DMS79 (cell line): Measurements from ENCODE around the gene SELENOW.

Experiments
- DNase-seq: peaks from one replicate; lab custom pipeline; 2025; lab: John Stamatoyannopoulos, UW

Gene SELENOW

DNA sequence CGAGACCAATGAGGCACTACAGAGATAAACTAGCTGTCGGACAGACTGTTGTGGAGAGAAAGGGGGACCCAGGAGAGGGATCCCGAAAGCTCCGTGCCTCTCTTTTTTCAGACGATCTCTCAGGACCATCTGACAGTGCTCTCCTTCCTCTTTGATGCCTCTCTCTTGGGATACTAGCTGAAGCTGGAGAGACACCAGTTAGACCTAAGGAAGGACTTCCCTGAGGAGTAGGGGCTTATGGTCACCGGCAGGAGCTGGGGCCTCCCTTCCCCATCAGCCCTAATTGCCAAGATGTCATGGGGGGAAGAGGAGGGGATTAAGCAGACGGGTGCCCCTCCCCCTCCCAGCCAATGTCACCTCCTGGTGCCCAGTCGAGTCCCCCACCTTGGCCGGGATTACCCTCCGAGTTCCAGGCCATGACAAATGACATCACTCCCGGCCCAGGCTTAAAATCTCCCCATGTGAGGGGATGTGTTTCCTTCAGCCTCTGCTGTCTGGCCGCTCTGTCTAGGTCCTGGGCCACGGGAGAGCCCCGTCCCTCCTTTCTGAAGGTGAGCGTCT is 43.0 kb downstream of the SELENOW start, which contains the start of gene CRX:
Gene CRX, plus strand, starts transcription at position 478 of the 561 bp plus-strand sequence. CDS start 12,507 bp downstream, outside the sequence.
- no peak for DNase-seq

DNA sequence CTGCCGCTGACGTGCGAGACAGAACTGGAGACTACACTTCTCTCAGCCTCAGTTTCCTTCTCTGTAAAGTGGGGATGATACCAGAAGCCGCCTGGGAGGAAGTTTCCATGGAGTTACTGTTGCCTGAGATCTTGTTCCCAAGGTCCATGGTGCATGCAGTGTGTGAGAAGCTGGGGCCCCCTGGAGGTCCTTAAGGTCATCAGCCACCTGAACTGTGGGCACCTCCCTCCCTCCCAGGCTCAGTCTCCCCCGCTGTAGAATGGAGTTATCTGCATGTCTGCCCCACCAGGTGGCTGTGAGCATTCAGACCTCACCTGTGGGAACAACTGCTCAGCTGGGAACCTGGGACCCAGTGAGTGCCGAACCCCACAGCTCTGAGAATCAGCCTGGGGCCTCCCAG is 45.9 kb downstream of the SELENOW start:
- no peak for DNase-seq

DNA sequence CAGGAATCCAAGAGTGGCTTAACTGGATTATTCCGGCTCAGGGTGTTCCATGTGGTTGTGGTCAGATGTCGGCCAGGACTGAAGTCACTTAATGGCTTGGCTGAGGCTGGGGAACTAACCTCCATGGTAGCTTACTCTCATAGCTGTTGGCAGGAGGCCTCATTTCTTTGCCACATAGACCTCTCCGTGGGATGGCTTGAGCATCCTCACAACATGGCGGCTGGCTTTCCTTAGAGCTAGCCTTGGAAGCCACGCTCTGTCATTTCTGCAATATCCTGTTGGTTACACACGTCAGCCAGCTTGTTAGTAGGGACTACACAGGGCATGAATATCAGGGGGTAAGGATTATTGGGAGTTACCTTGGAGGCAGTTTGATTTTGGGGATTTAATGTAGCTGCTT is 48.3 kb downstream of the SELENOW start:
- DNase-seq, result no peak

DNA sequence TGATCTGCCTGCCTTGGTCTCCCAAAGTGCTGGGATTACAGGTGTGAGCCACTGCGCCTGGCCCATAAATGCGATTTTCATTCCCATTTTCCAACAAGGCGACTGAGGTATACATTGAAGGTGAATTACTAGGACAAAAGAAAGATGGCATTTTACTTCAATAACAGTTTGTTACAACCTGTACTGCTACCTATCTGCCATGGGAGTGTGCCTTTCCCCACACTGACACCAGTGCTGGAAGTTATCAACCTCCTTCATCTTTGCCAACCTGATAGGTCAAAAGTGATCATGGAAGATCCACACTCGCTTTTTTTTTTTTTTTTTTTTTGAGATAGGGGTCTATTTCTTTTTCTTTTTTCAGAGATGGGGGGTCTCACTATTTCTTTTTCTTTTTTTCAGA is 54.2 kb downstream of the SELENOW start:
- no peak for DNase-seq
